UCSD-AML1 (cell line): ENCODE measurements around the gene USP6NL.

Experiments
- DNase-seq: peaks from one replicate; lab custom pipeline; 2025; ENCODE audit not compliant: unreplicated experiment; lab: John Stamatoyannopoulos, UW

Gene USP6NL

DNA sequence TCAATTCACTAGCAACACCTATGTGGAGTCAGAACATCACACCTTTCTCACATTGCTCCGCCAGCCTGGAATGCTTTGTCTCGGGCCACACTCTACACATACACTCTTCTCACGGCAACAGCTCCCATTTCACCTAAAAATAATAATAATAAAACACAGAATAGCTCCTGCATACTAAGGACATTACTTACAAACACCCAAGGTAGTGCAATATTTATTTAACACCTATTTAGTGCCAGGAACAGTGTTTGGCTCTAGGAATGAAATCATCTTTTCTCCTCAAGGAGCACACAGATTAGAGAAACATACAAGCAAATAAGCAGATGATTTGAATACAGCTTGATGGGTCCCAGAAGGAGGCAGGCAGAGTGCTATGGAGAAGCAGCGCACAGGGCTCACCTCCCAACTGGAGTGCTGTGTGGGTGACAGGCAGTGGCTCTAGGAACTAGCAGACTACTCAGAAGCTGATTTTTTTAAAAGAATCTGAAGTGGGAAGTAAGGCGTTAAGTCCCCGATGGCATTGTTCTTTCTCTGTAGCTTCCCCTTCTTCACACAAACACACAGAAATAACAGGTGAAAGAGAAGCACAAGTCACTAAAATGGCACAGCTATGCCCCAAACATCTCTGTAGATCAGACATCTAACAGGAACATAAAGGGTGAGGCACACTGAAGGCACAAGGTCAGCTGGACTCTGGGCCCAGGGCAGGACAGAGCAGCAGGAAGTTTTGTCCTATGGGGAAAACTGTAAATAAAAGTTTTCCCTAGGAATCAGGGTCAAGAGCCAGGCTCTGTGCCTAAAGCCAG, 16.7 kb downstream of the USP6NL start:
- no peak for DNase-seq

DNA sequence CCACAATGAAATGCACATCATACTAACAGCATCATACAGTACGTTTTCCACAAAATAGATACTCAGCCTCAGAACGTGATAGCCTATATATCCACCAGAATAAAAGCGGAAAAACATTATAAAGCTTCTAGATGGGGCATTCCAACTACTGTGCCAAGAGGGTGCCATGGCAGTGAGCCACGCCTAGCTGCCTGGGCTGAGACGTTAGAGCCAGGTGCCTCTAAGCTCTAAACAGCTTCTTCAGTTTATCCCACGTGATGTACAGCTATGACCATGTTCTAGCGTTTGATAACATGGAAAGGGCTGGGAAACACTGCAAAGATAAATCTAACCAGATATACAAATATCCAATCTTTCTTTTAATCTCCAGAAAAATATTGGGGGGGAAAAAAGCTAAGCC, 17.8 kb downstream of the USP6NL start:
- no peak for DNase-seq

DNA sequence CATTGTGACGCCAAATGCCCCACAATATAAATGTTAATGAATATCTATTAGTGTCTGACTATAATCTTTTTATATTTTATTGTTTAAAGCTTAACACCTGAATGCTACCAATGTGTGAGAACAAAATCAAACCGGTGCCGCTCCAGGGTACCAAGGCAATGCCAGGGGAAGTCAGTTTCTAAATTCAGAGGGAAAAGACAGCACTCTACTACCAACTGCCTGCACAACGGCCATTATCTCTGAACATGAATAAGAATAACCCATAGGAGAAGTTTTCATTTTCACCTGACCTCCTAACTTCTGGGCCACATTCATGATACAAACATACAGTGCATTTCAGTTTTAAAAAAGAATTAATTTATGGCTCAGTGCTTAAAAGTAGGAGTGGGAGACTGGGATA, 21.7 kb downstream of the USP6NL start:
- DNase-seq, result no peak

DNA sequence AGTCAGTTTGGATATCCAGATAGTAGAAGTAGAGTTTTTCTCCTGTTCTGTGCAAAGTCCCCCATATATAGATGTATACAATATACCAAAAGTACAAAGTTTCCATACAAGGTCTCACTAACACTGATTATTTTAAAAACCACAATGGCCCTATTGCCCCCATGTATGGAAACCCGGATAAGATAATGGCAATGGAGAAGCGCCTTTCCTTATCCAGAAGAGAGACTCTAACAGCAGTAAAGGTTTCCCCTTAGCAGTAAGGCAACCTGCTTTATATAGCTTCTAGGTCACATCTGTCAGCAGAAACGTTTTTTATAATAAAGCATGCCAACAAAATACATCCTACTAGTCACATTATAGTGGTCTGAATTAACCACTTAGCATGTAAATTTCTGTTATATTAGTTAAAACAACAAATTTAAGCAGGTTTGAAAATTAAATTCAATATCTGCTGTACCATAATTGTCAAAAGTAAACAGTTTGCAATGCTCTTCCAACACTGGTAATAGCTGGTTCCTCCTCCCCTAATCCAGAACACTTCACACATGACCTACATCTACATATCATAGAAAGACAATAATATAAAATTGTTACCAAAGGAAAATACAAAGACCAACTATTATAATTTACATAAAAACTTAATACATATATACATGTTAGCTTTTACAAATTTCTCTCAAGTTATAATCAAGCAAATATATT, 22.4 kb downstream of the USP6NL start:
- no peak for DNase-seq

DNA sequence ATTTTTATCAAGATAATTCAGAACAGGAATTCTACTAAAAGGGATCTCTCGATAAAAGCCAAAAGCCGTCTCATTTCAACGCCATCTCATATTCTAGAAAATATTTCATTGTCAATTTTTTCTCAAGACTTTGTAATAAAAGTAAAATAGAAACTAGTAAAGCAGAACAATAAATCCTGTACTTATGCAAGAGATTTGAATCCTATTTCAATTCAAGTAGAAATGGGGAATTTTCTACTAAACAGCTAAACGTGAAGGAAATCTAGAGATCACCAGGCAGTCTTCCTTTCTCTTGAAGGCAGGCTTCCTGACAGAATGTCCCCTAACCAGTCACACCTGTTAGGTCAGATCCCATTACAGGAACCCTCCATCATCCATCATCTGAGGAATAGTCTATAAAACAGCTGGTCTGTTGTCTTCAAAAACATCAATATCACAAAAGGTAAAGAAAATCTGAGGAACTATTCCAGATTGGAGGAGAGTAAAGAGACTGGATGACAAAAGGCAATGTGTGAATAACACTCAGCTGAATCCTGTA, 23.7 kb downstream of the USP6NL start:
- DNase-seq, result no peak

DNA sequence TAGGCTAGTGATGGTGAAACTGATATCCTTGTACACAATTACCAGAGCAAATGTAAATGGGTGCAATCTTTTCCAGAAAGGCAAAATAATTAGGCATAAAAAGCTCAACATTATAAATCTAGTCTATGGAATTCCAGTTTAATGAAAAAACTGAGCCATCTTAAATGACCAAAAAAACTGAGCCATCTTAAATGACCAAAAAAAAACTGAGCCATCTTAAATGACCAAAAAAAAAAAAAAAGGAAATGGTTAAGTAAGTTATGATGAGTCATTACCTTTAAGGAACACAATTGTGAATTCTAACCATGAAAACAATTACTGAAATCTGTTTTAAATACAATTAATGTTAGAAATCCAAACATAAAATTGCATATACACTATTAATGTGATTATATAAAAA, 25.3 kb downstream of the USP6NL start:
- no peak for DNase-seq

DNA sequence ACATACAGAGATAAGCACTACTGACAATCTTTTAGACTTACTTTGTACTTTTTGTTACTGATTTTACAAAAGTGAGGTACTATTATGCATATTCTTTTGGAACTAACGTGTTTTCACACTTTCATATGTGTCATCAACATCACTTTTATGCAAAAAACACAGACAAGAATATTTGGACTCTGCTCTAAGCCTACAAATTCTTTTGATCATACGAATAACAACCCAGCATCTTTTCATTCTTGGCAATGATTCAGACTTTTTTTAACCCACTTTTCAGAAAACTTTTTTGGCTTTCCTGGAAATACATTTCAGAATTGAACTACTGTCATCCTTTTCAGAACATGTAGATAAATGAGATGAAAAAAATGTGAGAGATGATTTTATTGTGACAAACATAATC, 30.2 kb downstream of the USP6NL start:
- no peak for DNase-seq

DNA sequence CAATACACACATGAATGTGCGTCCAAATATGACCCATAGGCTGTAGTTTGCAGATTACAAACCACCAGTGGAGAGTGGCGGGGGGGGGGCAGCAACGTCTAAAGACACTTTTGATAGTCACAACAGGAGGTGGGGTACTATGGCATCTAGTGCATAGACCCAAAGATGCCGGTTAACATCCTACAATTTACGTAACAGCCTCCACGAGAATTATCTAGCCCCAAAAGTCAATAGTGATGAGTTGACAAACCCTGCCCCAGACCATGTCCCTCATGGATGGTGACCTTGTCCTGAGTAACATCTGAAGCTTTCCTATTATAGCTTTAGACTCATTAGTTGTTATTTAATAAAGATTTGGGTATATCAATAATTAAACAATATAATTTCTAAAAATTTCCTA, 31.6 kb downstream of the USP6NL start:
- DNase-seq, result no peak

DNA sequence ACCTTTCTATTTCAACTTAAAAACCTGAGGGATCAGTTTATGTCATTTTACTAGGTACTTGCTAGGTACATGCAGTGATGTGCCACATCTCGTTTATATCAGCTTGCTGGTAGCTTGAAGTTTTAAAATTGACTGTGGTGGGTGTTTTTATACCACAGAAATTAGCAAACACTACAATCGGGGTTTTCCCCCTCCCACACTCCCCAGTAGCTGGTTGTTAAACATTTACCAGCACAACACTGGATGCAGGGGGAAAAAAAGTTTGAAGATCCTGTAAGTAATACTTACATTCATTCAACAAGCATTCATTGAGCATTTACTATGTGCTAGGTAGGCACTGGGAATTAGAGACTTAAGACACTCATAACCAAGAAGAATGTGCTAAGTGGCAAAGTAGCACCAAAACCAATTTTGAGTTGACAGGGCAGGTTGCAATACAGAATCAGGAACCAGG, 32.6 kb downstream of the USP6NL start:
- no peak for DNase-seq

DNA sequence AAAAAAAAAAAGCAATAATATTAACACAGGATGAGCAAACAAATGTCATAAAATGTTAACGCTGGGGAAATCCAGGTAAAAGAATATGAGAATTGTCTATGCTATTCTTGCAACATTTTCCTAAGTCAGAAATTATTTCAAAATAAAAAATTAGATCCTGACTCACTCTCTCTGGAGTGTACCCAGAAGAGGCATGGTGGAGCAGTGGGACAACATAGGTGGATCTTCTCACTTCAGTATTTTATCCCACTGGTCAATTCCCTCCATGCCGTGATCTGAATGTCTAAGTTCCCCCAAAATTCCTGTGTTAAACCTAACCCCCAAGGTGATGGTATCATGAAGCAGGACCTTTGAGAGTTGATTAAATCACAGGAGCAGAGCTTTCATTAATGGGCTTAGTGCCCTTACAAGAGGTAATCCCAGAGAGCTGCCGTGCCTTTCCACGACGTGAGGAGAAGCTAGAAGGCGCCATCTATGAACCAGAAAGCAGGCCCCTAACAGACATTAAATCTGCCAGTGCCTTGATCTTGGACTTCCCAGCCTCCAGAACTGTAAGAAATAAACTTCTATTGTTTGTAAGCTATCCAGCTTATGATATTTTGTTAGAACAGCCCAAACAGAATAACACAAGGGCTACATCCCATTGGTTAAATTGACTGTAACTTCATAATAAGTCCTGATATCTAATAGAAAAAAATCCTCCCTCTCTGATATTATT, 35.2 kb downstream of the USP6NL start:
- DNase-seq, result no peak

DNA sequence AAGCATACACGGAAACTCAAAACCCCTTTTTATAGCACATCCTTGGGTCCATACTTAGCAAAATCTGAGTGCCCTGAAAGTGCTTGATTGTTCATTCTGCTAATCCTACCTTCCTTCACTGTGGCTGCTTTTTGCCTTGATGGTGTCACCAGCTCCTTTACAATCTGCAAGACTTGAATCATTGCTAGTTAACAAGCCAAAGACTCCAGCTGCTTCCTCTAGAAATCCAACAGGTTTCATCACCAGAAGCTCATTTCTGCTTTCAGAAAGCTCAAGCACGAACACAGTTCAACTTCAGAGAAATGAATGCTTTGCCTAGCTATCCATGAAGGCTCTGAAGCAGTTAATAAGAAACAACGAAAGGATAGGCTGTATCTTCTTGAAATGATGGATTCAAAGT, 38.0 kb downstream of the USP6NL start:
- DNase-seq, result no peak

DNA sequence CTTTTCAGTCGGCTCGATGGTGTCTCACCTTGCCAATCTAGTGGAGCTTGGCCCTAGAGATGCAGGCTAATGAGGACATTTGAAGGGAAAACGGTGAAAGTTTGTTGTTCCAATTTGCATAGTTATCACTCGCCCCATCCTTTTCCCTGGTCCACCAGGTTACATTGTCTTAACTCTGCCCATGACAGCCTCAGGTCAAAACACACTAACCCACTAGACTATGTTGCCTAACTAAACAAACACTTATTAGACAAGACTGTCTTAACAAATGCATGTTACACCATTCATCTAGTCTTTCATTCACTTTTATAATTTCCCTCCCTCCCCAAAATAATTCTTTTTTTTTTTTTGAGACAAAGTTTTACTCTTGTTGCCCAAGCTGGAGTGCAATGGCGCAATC, 40.7 kb downstream of the USP6NL start:
- DNase-seq, result no peak

DNA sequence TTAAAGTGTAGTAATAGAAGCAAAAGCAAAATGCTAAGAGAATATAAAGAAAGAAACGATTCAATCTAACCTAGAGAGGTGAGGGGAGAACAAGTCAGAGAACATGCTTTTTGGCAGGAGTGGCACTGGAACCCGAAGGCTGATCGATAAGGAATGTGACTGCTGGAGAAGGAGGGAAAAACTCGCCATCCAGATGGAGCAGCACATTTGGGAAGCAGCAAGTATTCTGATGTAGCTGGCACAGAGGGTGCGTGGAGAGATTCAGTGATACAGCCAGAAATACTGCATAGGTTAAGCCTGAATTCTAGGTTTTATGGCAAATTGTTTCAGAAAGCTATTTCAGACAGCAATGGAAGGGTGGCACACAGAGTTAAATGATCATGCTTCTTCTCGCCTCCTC, 42.0 kb downstream of the USP6NL start:
- DNase-seq, result no peak

DNA sequence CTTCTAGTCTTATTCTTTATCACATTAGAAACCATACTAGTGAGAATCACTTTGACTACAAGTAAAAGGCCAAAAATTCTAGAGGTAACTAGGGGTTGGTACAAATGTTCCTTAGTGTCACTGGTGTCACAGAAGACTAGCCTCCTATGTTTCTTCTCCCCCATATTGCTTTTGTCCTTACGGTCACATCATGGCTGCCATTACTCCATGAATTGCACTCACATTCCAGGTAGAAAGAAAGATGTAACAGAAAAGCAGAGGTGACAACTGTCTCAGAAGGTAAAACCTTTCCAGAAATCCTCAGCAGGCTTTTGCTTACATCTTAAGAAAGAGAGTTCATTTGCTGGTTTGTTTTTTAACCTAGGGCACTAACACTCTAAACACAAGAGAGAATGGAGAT, 42.9 kb downstream of the USP6NL start:
- no peak for DNase-seq

DNA sequence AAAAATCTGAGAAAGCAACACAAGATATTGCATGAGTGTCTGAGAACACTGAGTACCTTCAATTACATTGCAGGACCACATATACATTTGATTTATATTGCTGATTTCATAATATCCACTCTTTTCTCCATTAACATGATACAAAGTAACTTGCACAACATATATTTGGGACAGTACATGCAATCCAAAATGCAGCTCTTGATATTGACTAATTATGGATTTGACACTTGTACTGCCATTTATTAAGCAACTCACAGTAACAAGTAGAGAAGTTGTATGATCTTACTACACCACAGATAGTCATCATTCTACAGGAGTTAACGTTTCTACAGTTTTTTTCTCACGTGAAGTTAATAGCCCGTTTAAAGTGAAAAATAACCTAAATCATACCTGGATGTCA, 46.7 kb downstream of the USP6NL start:
- no peak for DNase-seq

DNA sequence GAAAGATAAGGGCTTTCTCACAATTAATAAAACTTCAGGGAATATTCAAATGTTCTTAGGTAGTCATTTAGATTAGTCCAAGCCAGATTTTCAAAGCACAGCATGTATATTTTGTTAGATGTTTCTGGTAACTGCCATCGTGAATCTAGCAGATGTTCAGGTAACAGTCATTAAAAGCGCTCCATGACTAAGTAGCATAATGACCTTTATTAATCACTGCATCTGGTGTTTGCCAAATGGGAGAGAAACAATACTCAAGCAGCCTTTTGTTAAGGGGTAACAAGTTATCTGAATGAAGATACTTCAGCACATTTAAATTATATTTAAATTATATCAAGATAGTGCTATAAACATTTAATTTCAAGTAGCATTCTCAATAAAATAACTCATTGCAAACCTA, 47.5 kb downstream of the USP6NL start:
- DNase-seq, result no peak

DNA sequence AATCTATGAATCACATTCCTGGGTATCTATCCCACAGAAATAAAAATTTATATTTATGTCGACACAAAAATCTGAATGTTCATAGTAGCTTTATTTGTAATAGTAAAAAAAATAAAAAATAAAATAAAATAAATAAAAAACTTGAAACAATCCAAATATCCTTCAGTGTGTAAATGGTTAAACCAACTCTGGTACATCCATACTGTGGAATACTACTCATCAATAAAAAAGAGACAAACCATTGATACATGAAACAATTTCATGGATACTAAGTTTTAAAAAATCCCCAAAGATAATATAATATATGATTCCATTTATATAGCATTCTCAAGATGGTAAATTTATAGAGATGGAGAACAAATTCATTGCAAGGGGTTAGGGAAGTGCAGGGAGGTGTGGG, 48.6 kb downstream of the USP6NL start:
- no peak for DNase-seq

DNA sequence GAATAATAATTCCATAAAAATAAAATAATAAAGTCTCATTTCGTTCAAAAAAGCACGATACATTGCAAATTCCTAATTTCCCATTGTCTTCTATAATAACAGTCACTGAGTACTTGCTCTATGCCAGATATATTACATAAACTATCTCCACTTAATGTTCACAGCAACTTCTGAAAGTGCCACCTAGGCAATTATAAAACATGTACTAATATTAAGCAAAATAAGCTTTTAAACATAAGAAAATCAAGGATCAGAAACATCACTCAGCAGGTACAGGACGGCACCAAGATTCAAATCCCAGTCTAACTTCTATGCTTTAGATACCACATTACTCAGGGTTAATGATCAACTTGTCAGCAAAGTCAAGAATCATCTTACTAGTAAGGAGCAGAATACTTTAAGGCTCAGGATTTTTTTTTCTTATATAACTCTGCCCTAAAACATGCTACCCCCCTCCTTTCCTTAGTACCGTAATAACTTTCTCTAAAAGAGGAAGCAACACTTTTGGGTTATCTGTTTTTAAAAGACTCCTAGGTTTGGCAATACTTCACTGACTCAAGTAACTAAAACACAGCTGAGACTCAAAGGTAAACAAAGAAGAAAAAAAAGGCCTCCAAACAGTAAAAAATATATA, 51.3 kb downstream of the USP6NL start:
- DNase-seq, result no peak

DNA sequence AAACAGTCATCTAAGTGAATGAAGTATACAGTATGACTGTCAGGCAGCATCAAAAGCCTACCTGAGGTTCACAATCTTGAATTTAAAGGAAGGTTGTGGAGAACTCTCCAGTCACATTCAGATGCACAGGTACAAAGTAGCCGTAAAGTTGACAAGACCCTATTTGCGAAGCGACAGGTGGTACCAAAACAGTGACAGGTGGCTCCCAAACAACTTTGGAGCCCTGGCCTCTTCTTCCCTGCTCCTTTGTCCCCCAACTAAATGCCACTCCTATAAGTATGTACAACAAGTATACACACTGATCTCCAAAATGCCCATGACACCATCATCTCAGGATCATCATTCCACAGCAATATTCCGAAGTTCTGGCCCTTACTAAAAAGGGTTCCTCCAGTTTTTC, 53.5 kb downstream of the USP6NL start:
- DNase-seq, result no peak

DNA sequence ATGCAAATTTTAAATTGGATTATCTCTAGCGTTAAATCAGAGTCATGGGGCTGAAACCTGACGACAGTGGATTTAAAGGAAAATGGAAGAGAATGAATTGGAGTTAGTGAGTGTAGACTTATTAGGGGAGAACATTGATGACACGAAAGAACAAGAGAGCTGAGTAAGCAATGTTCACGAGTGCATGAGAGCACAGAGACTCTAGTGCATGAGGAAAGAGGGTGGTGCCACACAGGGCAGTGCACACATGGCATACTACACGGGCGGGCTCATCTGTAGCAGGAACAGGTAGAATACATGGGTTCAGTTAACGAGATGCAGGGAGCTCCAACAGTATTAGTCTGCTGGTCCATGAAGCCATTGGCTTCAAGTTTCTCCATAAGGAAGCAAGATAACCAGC, 53.9 kb downstream of the USP6NL start:
- DNase-seq, result no peak

DNA sequence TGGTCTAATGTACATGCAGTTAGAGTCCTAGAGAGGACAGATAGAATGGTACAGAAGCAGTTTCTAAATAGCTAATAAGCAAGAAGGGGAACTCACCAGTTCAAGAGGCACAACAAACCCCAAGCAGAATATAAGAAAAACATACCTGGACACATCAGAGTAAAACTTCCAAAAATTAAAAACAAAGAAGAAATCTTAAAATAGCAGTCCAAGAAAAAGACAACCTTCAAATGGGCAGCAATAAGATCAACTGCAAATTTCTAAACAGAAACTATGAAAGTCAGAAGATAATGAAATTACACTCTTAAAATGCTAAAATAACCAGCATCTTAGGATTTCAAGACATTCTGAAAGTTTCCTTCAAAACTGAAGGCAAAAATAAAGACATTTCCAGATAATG, 55.9 kb downstream of the USP6NL start:
- DNase-seq, result no peak
